GM18526 (cell line): ENCODE results near the gene CHCHD10.

ENCODE experiments used
- POLR2A ChIP-seq: IDR thresholded peaks from 3 replicates; pipeline ENCODE4 v1.6.1; 2011; ENCODE audit not compliant: insufficient read length; ENCODE audit errors: extremely low read depth

CHCHD10 gene

DNA sequence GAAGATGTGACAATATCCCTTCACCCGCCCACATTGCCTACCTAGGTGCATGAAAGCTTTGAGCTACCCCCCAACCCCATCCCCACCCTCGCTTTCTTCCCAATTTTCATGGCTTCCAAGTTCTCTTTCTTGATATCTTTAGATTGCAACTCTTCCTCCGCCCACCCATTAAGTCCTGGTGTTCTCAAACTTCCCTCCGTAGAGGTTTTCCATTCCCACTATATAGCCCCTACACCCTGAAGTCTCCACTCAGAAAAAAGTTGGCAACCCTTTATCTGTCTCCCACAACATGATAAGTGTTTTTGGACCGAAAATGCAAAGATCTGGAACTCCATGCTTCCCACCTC lies 17.4 kb downstream of the CHCHD10 start:
- TF ChIP-seq POLR2A: no peak

DNA sequence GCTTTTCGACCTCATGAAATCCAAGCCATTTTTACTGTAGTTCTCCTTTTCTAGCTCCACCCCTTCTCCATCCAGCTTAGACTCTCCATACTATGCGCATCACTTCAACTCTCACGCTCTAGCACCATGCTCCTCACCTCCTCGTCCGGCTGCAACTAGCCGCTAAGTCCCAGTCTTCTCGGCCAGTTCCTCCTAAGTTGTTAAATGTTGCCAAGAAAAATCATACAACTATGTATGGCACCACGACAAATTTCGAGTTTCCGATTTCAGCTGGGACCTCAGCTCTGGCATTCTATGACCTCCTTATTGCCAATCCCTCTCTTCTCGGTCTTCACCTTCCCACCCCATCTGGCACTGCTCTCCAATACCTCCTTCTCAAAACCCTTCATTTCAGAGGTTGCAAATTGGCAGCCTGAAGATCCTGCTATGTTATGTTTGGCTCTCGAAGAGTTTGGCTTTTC lies 17.9 kb downstream of the CHCHD10 start:
- no peak for TF ChIP-seq POLR2A

DNA sequence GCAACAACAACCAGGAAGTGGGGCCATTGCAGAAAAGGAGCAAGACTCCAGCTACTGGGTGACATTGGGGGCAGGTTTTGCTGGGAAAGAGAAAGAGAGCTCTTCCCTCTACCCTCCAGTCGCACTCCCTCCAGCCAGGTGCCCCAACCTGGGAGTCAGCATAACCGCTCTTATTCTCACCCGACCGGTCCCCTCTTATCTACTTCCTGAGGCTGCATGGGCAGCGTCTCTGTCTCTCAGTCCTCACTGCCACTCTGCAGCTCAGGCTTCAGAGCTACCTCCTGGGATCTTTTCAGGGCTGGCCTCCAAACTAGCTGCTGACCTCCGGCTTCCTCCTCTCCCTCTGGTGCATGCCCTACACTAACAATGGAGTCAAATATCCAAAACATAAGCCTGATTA lies 22.0 kb downstream of the CHCHD10 start:
- TF ChIP-seq POLR2A: no peak

DNA sequence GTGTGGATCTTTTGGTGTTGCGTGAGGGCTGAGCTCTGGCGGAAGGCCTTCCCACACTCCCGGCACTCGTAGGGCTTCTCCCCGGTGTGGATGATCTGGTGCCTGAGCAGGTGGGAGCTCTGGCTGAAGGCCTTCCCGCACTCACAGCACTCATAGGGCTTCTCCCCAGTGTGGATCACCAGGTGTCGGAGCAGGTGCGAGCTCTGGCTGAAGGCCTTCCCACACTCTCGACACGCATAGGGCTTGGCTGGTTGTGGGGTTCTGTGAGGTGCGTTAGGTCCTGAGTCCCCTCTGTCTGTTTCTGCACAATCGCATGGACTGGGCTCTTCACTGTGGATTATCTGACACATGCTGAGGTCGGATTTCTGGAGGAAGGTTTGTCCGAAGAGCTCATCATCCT lies 23.3 kb downstream of the CHCHD10 start:
- TF ChIP-seq POLR2A: no peak

DNA sequence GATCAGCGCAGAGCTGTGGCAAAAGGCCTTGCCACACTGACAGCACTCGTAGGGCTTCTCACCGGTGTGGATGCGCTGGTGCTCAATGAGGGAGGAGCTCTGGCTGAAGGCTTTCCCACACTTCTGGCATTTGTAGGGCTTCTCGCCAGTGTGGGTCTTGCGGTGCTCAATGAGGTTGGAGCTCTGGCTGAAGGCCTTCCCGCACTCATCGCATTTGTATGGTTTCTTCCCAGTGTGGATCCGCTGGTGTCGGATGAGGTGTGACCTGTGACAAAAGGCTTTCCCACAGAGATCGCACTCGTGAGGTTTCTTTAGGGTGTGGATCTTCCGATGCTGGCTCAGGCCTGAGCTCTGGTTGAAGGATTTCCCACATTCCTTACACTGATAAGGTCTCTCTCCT lies 23.8 kb downstream of the CHCHD10 start:
- no peak for TF ChIP-seq POLR2A

DNA sequence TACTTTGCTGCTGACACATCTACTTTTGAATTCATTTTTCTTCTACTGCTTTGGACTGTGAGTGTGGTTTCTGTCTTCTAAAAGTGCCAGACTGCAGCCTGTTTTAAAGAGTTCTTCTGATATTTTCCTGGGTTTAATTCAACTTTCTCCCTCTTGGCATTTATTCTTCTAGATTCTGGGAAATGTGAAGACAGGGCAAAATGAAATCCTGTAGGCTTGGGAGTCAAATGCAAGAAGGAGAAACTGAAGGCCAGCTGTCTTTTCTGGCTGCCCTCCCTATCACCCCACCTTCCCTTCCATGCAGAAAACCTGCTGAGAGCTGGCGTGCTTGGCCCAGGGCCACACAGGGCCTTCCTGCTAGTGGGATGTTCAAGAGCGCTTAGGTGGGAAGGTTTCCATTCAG lies 24.5 kb downstream of the CHCHD10 start:
- TF ChIP-seq POLR2A: no peak

DNA sequence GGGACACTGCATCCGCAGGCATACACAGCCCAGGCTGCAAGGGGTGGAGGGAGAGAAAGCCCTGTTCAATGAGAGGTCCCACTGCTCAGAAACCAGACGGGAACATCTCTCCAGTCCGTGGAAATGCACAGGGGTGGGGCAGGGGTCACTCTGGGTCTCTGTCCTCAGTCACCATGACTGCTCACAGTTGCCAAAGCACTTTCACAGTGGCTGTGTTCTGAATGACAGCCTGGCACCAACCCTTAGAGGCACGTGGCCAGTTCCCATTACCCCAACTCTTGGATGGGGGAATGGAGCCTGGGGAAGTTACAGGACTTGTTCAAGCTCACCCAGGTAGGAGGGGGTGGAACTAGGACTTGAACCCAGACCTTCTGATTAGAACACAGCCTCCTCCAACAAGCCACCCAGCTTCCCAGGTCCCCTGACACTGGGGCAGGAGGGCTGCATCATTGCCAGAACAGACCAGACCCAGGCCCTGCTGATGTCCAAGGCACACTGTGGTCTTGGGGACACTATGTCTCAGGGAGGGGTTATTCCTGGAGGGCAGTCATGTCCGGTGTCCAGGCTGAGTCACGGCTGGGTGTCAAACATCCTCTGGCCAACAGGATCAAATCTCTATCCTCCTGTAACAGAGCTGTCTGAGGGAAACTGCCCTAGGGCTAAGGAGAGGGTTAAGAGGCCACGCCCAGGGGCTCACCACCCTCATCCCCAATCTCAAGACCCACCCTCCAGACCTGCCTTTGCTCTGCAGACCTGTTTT lies 25.1 kb downstream of the CHCHD10 start:
- no peak for TF ChIP-seq POLR2A

DNA sequence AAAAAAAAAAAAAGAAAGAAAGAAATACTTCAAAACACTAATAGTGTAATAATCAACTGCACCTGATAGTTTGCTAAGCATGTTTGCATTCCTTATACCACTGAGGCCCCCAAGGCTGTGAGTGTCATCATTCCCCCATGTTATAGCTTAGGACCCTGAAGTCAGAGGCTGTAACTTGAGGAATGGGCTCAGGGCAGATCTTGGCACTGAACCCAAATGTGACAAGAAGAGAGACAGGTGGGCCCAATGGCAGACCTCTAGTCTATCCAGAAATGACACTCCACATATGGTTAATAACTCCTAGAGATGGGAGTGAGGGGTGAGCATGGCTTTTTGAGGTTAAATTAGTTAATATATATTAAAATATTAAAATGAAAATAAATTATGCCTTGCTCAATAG lies 30.1 kb downstream of the CHCHD10 start:
- no peak for TF ChIP-seq POLR2A

DNA sequence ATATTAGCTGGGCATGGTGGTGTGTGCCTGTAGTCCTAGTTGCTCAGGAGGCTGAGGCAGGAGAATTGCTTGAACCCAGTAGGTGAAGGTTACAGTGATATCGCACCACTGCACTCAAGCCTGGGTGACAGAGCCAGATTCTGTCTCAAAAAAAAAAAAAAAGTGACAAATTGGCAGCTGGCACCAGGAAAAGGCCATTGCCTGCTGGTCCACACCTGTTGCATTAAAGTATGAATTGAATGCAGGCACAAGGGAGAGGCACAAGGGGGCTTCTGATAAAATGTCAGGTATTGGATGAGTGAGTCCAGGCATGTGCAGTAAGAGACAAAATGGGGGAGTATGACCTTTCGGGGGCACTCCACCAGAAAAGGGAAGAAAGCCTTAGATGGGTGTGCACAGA lies 45.0 kb downstream of the CHCHD10 start:
- no peak for TF ChIP-seq POLR2A

DNA sequence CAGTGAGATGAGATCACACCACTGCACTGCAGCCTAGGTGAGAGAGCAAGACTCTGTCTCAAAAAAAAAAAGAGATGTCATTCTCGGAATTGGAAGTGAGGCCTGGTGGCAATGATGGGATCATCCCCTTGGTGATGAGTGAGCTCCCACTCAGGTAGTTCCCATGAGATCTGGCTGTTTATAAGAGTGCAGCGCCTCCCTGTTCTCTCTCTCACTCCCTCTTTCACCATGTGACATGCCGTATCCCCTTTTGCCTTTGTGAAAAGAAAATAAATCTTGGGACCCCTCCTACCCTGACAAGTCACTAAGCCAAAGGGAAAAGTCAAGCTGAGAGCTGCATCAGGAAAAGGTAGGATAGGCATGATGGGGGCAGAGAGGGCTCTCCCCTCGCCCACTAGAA lies 45.6 kb downstream of the CHCHD10 start:
- no peak for TF ChIP-seq POLR2A

DNA sequence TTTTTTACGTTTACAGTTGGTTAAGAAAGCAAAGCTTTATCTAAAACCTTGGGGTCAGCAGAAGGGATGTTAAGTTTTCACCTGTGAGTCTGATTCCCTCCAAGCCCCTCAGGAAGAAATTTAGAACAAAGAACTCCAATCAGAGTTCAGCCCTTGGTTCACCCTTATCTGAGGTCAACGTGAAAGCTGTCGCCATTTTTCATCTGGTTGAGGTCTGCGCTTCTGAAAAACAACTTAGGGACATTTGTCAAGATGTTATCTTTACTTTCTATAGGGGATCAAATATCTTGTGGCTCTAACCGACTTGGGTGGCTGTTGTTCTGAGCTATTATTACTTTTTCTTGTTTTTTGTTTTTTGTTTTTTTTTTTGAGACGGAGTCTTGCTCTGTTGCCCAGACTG lies 46.9 kb downstream of the CHCHD10 start:
- no peak for TF ChIP-seq POLR2A

DNA sequence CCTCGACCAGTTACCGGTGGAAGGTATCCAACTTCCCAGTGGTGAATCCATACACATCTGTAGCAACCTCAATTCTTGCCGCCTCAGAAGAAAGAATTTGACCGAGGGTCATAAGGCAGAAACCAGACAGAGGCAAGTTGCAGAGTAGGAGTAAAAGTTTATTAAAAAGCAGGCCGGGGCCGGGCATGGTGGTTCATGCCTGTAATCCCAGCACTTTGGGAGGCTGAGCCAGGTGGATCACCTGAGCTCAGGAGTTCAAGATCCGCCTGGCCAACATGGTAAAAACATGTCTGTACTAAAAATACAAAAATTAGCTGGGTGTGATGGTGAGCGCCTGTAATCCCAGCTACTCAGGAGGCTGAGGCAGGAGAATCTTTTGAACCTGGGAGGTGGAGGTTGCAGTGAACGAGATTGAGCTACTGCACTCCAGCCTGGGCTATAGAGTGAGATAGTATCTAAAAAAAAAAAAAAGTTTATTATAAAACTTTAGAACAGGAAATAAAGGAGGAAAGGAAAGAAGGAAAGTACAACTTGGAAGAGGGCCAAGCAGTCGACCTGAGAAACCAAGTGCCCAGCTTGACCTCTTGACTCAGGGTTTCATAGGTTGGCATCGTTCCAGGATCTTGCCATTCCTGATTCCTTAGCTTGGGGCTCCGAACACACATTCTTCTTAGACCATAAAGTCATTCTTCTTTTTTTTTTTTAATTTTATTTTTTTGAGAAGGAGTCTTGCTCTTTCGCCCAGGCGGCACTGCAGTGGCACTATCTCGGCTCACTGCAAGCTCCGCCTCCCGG lies 49.2 kb downstream of the CHCHD10 start:
- no peak for TF ChIP-seq POLR2A

DNA sequence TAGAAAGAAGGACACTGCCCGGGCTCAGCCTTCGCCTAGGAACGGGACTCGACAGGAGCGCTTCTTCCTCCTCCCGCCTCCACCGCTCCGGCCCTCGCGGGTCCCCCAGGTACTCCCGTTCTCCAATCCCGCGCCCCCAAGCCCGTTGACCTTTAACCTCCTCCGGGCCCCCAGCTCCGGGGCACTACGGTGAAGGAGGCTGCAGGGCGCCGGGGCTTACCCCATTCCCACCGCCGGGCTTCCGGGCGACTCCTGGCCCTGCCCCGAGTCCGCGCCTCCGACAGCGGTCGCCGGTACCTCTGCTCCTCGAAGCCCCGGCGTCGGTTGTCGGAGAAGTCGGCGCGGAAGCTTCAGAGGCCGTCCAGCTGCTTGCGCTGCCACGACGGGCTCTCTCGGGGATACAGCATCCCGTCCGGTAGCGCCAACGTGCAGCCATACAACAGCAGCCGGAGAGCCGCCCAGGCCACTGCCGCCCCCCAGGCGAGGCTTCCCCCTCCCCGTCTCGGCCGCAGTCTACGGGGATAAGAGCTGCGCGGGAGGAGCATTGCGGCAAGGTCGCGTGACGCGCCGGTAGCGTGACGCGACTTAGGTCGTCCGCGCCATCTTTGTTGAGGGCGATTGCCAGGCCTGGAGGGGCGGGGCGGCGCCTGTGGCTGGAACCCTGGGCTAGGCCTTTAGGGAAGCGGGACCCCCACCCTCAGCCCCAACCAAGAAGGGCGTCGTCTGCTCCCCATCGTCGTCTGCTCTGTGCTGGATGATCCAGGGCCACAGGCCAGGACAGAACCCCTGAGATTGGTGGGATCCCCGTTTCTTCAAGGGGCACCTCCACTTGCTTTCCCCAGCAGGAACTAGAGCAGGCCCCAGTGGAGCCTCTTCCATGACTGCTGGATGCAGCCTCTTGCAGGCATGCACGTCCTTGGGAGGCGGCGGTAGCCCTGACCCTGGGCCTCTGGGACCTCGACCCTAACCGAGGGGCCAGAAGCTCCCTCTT lies 50.7 kb downstream of the CHCHD10 start:
- TF ChIP-seq POLR2A: peak; percentile 87
